ENCODE data around the gene PRXL2A.

The PRXL2A gene

GRCh38 chr10:80461208-80462183 lies 53.1 kb downstream of the PRXL2A start:
- TF ChIP-seq CTCF (IDR thresholded peaks at IDR 0.05; ENCODE audit: low read depth, low read length, missing control alignments), result no peak
- no peak overlapping the region for H3K4me3 ChIP-seq (replicated peaks; ENCODE audit: low read depth, low read length)
- no peak for DNase-seq (ENCODE audit: extremely low read depth, low read depth)

GRCh38 chr10:80462299-80462980 lies 54.1 kb downstream of the PRXL2A start:
- DNase-seq (ENCODE audit: extremely low read depth, low read depth), result no peak
- TF ChIP-seq CTCF (IDR thresholded peaks at IDR 0.05; ENCODE audit: low read depth, low read length, missing control alignments), result no peak
- no peak overlapping the region for H3K4me3 ChIP-seq (replicated peaks; ENCODE audit: low read depth, low read length)

DNA sequence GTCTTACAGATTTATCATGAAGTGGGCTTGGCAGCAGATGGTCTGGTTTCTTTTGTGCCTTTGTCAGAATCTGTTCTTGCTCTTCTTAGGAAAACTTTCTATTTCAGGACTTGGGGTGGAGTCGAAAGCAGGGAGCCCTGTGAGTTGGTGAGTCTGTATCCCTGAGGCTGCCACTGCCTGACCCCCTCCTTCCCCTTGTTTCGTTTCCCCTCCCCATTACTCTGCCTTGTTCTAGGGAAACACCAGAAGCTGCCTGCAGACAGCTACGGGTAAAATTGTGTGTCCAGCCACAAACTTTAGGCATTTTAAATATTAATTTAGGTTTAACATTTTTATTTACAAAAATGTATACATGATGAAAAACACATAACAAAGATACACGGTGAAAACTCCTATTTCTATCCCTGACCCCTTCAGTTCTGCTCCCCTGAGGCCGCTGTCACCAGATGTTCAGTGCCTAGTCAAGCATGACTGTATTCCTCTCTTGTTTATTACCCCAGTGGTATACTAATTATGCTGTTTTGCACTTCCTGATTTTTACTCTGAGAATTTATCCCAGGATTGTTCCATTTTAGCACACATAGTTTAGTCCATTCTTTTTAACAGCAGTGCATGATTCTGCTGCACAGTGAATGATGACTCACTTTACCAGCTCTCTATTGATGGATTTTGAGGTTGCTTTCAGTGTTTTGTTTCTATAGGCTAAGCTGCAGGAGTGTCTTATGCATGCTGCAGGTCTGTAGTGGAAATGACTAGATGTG lies 54.8 kb downstream of the PRXL2A start:
- no peak for DNase-seq (ENCODE audit: extremely low read depth, low read depth)
- no peak overlapping the region for H3K4me3 ChIP-seq (replicated peaks; ENCODE audit: low read depth, low read length)
- TF ChIP-seq CTCF (IDR thresholded peaks at IDR 0.05; ENCODE audit: low read depth, low read length, missing control alignments), result no peak

- TF ChIP-seq CTCF (IDR thresholded peaks at IDR 0.05; ENCODE audit: low read depth, low read length, missing control alignments), result no peak
- no peak for DNase-seq (ENCODE audit: extremely low read depth, low read depth)
- no peak overlapping the region for H3K4me3 ChIP-seq (replicated peaks; ENCODE audit: low read depth, low read length)
Measured at GRCh38 chr10:80463868-80464267, 55.5 kb downstream of the PRXL2A start.

- DNase-seq (ENCODE audit: extremely low read depth, low read depth), result no peak
- H3K4me3 ChIP-seq (replicated peaks; ENCODE audit: low read depth, low read length), result peak overlapping the region; percentile 11; the same call in 1 of the 2 replicates
- TF ChIP-seq CTCF (IDR thresholded peaks at IDR 0.05; ENCODE audit: low read depth, low read length, missing control alignments), result no peak
Measured at GRCh38 chr10:80464557-80465450, 56.5 kb downstream of the PRXL2A start.

GRCh38 chr10:80465451-80465835 lies 57.1 kb downstream of the PRXL2A start:
- TF ChIP-seq CTCF (IDR thresholded peaks at IDR 0.05; ENCODE audit: low read depth, low read length, missing control alignments), result no peak
- H3K4me3 ChIP-seq (replicated peaks; ENCODE audit: low read depth, low read length), result no peak overlapping the region
- DNase-seq (ENCODE audit: extremely low read depth, low read depth), result no peak

All from HFF-Myc (cell line).